Testis (tissue), 2 donors: ENCODE measurements around the gene VDR.

Experiments used
- POLR2A ChIP-seq: fragments of 450-650 bp; IDR thresholded peaks from one replicate; pipeline ENCODE4 v1.6.1; 2017; ENCODE audit warnings: antibody characterized with exemption, mild to moderate bottlenecking, moderate library complexity
- TF ChIP-seq, protein P1 (sequence below), 3 experiments: fragments of 450-650 bp in 2 of 3; fragments of 200-600 bp in 1 of 3; sonication (generic) in 1 of 3; IDR thresholded peaks; one replicate each; pipeline ENCODE4 v1.5.1; 2016 to 2019; ENCODE audit warnings: antibody characterized with exemption in 3 of 3, mild to moderate bottlenecking in 2 of 3, moderate library complexity in 1 of 3

DNA sequence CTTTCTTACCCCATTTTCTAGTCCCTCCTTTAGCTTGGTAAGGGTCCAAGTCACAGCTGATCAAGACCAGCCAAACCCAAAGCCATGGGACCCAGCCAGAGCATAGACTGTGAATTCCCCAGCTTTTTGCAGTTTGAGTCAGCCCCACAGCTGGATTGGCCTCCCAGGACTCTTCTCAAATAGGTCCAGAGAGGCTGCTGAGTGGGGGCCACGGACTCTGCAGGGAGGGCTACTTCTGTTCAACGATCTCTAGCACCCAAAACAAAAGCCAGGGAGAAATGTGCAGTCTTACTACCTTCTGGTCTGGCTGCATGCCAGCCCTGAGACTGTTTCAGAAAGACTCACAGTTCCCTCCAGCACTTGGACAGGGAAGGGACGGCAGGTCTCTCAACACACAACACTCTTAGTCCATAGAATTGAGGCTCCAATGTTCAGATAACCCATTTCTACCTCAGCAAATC lies 1.6 kb downstream of the VDR start:
- TF ChIP-seq, protein P1, sequence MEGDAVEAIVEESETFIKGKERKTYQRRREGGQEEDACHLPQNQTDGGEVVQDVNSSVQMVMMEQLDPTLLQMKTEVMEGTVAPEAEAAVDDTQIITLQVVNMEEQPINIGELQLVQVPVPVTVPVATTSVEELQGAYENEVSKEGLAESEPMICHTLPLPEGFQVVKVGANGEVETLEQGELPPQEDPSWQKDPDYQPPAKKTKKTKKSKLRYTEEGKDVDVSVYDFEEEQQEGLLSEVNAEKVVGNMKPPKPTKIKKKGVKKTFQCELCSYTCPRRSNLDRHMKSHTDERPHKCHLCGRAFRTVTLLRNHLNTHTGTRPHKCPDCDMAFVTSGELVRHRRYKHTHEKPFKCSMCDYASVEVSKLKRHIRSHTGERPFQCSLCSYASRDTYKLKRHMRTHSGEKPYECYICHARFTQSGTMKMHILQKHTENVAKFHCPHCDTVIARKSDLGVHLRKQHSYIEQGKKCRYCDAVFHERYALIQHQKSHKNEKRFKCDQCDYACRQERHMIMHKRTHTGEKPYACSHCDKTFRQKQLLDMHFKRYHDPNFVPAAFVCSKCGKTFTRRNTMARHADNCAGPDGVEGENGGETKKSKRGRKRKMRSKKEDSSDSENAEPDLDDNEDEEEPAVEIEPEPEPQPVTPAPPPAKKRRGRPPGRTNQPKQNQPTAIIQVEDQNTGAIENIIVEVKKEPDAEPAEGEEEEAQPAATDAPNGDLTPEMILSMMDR (IDR thresholded peaks at IDR 0.05), result no peak
- no peak for TF ChIP-seq POLR2A
